Memory B cell (primary cell): ENCODE results near the gene WNT8B.
A peak's percentile ranks its signal among the peaks of the same experiment; 100 is the strongest.

Experiments used
- ATAC-seq: fragments of 150-1000 bp; cut with Tn5 transposase; 2 replicates; pipeline ENCODE4 v1.10.0; 2021; ENCODE audit warnings: low read depth, mild to moderate bottlenecking, moderate library complexity
- DNase-seq, 2 donors: peaks; one replicate each; pipeline ENCODE4 v3.0.0; 2022; ENCODE audit warnings: low spot score in 2 of 2
- H3K27ac Mint-ChIP-seq: one replicate; pipeline ENCODE4 v1.8.0; 2022; ENCODE audit warnings: mild to moderate bottlenecking, moderate library complexity, mixed read lengths
- H3K27me3 Mint-ChIP-seq: one replicate; pipeline ENCODE4 v1.8.0; 2022; ENCODE audit warnings: mixed read lengths
- H3K36me3 Mint-ChIP-seq: one replicate; pipeline ENCODE4 v1.8.0; 2022; ENCODE audit warnings: mild to moderate bottlenecking, mixed read lengths
- H3K4me1 Mint-ChIP-seq: one replicate; pipeline ENCODE4 v1.8.0; 2022; ENCODE audit warnings: mixed read lengths
- H3K4me3 Mint-ChIP-seq: one replicate; pipeline ENCODE4 v1.8.0; 2022; ENCODE audit warnings: mild to moderate bottlenecking, moderate library complexity, mixed read lengths
- H3K9me3 Mint-ChIP-seq: one replicate; pipeline ENCODE4 v1.8.0; 2022; ENCODE audit warnings: mixed read lengths

Gene WNT8B, protein sequence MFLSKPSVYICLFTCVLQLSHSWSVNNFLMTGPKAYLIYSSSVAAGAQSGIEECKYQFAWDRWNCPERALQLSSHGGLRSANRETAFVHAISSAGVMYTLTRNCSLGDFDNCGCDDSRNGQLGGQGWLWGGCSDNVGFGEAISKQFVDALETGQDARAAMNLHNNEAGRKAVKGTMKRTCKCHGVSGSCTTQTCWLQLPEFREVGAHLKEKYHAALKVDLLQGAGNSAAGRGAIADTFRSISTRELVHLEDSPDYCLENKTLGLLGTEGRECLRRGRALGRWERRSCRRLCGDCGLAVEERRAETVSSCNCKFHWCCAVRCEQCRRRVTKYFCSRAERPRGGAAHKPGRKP

GRCh38 chr10:100462709-100463108, at the start of gene WNT8B:
Gene WNT8B (plus strand): TSS chr10:100463009. CDS start chr10:100463169, 160 bp downstream.
- Mint-ChIP-seq H3K4me1 (no peaks in the 10 kb centered on the region), H3K27me3 (peaks cover 3% of the 10 kb centered on the region), H3K27ac (no peak within 1 kb of the TSS), H3K9me3 (no peaks in the 10 kb centered on the region), H3K36me3 (no peaks in the 10 kb centered on the region), H3K4me3 (no peak within 1 kb of the TSS)
- no peak for ATAC-seq
- no peak for DNase-seq

DNA sequence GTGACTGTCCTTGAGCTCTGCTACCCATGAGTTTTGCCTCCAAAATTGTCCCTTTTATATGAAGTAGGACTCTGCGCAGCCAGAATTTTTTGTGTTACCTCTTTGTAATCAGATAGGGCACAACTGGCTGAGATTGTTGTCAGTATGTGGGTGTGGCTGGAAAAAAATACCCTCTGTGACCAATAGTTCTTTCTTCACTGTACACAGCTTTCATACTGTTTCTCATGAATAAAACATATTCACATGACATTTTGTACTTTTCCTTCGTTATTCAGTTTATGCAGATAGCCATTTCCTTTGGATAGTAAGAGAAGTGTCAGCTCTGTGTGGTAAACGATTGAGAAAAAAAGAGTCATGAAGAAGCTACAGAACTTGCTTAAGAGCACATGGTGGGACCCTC, 49.6 kb upstream of the WNT8B start:
- H3K4me1 Mint-ChIP-seq: no peaks in the 10 kb centered on the region
- ATAC-seq: no peak

GRCh38 chr10:100419911-100420449, 42.8 kb upstream of the WNT8B start:
- Mint-ChIP-seq H3K4me3 (no peak overlapping the region), H3K36me3 (no peaks in the 10 kb centered on the region), H3K27ac (no peak overlapping the region), H3K27me3 (peaks cover 21% of the 10 kb centered on the region), H3K9me3 (no peaks in the 10 kb centered on the region), H3K4me1 (no peaks in the 10 kb centered on the region)
- DNase-seq: no peak
- no peak for ATAC-seq

More for the DNA sequence above, 49.6 kb upstream of the WNT8B start:
- no peak for DNase-seq
- Mint-ChIP-seq H3K4me3 (no peak overlapping the region), H3K27ac (no peak overlapping the region), H3K9me3 (peaks cover 1% of the 10 kb centered on the region), H3K27me3 (peaks cover 12% of the 10 kb centered on the region), H3K36me3 (no peaks in the 10 kb centered on the region)

DNA sequence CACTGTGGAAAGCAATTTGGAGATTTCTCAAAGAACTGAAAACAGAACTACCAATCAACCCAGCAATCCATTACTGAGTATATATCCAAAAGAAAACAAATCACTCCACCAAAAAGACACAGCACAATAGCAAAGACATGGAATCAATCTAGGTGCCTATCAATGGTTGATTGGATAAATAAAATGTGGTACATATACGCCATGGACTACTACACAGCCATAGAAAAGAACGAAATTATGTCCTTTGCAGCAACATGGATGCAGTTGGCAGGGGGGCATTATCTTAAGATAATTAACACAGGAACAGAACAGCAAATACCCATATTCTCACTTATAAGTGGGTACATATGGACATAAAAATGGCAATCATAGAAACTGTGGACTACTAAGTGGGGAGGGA, 35.4 kb upstream of the WNT8B start:
- Mint-ChIP-seq H3K27me3 (peaks cover 7% of the 10 kb centered on the region), H3K36me3 (no peaks in the 10 kb centered on the region), H3K4me3 (no peak overlapping the region), H3K4me1 (no peaks in the 10 kb centered on the region), H3K27ac (no peak overlapping the region), H3K9me3 (no peaks in the 10 kb centered on the region)
- no peak for ATAC-seq
- DNase-seq: no peak

- Mint-ChIP-seq H3K9me3 (no peaks in the 10 kb centered on the region), H3K36me3 (no peaks in the 10 kb centered on the region), H3K27me3 (peaks cover 7% of the 10 kb centered on the region), H3K4me1 (no peaks in the 10 kb centered on the region), H3K4me3 (no peak overlapping the region), H3K27ac (no peak overlapping the region)
- ATAC-seq (peak; percentile 93), DNase-seq (peak; percentile 96 to 97)
Measured at GRCh38 chr10:100433253-100434240, 29.3 kb upstream of the WNT8B start.

- ATAC-seq: no peak
- Mint-ChIP-seq H3K27ac (peak overlapping the region; percentile 72), H3K9me3 (no peaks in the 10 kb centered on the region), H3K4me1 (no peaks in the 10 kb centered on the region), H3K27me3 (peaks cover 5% of the 10 kb centered on the region), H3K4me3 (no peak overlapping the region), H3K36me3 (no peaks in the 10 kb centered on the region)
- no peak for DNase-seq
Measured at GRCh38 chr10:100436255-100436654, 26.6 kb upstream of the WNT8B start.

GRCh38 chr10:100438674-100439315, 24.0 kb upstream of the WNT8B start:
- ATAC-seq (no peak), DNase-seq (no peak)
- Mint-ChIP-seq H3K9me3 (no peaks in the 10 kb centered on the region), H3K36me3 (no peaks in the 10 kb centered on the region), H3K4me1 (no peaks in the 10 kb centered on the region), H3K27ac (no peak overlapping the region), H3K27me3 (peaks cover 5% of the 10 kb centered on the region), H3K4me3 (no peak overlapping the region)

GRCh38 chr10:100442548-100442947, 20.3 kb upstream of the WNT8B start:
- Mint-ChIP-seq H3K4me3 (no peak overlapping the region), H3K36me3 (peaks cover 2% of the 10 kb centered on the region), H3K27me3 (peaks cover 5% of the 10 kb centered on the region), H3K27ac (no peak overlapping the region), H3K4me1 (no peaks in the 10 kb centered on the region), H3K9me3 (peaks cover 6% of the 10 kb centered on the region)
- DNase-seq (no peak), ATAC-seq (no peak)

GRCh38 chr10:100446130-100446761, 16.6 kb upstream of the WNT8B start:
- H3K4me3 Mint-ChIP-seq: no peak overlapping the region
- no peaks in the 10 kb centered on the region for H3K4me1 Mint-ChIP-seq
- H3K36me3 Mint-ChIP-seq: peaks cover 2% of the 10 kb centered on the region
- peaks cover 5% of the 10 kb centered on the region for H3K27me3 Mint-ChIP-seq
- no peak overlapping the region for H3K27ac Mint-ChIP-seq
- ATAC-seq: peak; percentile 59
- H3K9me3 Mint-ChIP-seq: peaks cover 6% of the 10 kb centered on the region
- DNase-seq: no peak

GRCh38 chr10:100447663-100448062, 15.1 kb upstream of the WNT8B start:
- ATAC-seq (no peak), DNase-seq (no peak)
- H3K27ac Mint-ChIP-seq: no peak overlapping the region
- H3K36me3 Mint-ChIP-seq: peaks cover 2% of the 10 kb centered on the region
- no peaks in the 10 kb centered on the region for H3K4me1 Mint-ChIP-seq
- H3K27me3 Mint-ChIP-seq: peaks cover 9% of the 10 kb centered on the region
- H3K4me3 Mint-ChIP-seq: no peak overlapping the region
- H3K9me3 Mint-ChIP-seq: peaks cover 6% of the 10 kb centered on the region

DNA sequence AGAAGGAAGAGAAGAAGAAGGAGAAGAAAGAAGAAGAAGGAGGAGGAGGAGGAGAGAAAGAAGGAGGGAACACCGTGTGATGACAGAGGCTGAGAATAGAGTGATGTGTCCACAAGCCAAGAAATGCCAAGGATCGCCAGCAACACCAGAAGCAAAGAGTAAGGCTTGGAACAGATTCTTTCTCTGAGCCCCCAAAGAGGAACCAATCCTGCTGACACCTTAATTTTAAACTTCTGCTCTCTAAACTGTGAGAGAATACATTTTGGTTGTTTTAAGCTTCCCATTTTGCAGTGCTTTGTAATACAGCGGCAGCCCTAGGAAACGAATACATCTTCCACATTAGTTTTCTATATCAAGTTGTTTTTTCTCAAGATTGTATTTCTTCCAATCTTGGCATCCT, 13.9 kb upstream of the WNT8B start:
- peaks cover 2% of the 10 kb centered on the region for H3K36me3 Mint-ChIP-seq
- H3K4me3 Mint-ChIP-seq: no peak overlapping the region
- DNase-seq: no peak
- H3K4me1 Mint-ChIP-seq: no peaks in the 10 kb centered on the region
- no peak for ATAC-seq
- peaks cover 9% of the 10 kb centered on the region for H3K27me3 Mint-ChIP-seq
- H3K9me3 Mint-ChIP-seq: peaks cover 6% of the 10 kb centered on the region
- no peak overlapping the region for H3K27ac Mint-ChIP-seq

GRCh38 chr10:100468322-100468721, 5.5 kb downstream of the WNT8B start:
- ATAC-seq (no peak), DNase-seq (no peak)
- no peak overlapping the region for H3K4me3 Mint-ChIP-seq
- no peaks in the 10 kb centered on the region for H3K4me1 Mint-ChIP-seq
- H3K27me3 Mint-ChIP-seq: peaks cover 9% of the 10 kb centered on the region
- no peaks in the 10 kb centered on the region for H3K9me3 Mint-ChIP-seq
- H3K36me3 Mint-ChIP-seq: no peaks in the 10 kb centered on the region
- no peak overlapping the region for H3K27ac Mint-ChIP-seq

GRCh38 chr10:100468978-100469377, 6.2 kb downstream of the WNT8B start:
- DNase-seq: no peak
- Mint-ChIP-seq H3K9me3 (no peaks in the 10 kb centered on the region), H3K36me3 (no peaks in the 10 kb centered on the region), H3K4me1 (no peaks in the 10 kb centered on the region), H3K4me3 (no peak overlapping the region), H3K27ac (no peak overlapping the region), H3K27me3 (peaks cover 10% of the 10 kb centered on the region)
- no peak for ATAC-seq
